ENCODE results near the gene ENTPD7.
A peak's percentile ranks its signal among the peaks of the same experiment; 100 is the strongest.

ENTPD7 gene

DNA sequence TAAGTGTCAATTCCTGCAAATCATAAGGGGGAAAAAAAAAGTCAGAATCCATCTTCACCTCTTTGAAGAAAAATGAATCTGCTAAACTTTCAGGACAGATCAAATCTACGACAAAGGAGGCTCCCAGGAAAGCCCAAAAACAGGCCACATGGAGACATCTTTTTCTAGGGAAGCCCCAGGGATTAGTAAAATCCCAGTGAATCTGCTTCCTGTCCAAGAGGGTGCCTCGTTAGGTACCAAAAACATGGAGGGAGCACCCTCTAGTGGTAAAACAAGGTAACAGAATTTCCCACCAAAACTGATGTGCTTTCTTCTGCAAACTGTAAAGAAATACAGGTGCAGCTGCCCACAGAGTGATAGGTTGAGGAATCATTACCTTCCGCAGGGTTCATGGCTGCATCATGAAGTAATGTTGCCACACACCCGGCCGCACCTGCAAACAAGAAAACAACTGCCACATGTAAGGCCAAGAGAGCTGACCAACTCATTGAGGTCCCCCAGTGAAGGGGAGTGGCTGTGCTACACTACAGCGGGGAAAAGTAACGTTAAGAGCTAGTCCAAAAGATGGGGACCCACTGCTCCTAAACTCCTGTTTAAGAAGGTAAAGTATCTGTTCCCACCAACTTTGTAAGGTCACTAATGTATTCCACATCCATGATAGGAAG is 47.0 kb upstream of the ENTPD7 start:
- no peak for TF ChIP-seq EZH2phosphoT487 (conservative IDR thresholded peaks at IDR 0.05; ENCODE audit: low read length)
- TF ChIP-seq, protein P1, sequence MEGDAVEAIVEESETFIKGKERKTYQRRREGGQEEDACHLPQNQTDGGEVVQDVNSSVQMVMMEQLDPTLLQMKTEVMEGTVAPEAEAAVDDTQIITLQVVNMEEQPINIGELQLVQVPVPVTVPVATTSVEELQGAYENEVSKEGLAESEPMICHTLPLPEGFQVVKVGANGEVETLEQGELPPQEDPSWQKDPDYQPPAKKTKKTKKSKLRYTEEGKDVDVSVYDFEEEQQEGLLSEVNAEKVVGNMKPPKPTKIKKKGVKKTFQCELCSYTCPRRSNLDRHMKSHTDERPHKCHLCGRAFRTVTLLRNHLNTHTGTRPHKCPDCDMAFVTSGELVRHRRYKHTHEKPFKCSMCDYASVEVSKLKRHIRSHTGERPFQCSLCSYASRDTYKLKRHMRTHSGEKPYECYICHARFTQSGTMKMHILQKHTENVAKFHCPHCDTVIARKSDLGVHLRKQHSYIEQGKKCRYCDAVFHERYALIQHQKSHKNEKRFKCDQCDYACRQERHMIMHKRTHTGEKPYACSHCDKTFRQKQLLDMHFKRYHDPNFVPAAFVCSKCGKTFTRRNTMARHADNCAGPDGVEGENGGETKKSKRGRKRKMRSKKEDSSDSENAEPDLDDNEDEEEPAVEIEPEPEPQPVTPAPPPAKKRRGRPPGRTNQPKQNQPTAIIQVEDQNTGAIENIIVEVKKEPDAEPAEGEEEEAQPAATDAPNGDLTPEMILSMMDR (IDR thresholded peaks at IDR 0.05; ENCODE audit: insufficient read depth, low read length, poor library complexity, severe bottlenecking): peak; percentile 59
- H4K20me1 ChIP-seq (ENCODE audit: low read depth, low read length): no peaks in the 10 kb centered on the region; the same call in 1 of the 2 replicates
- peaks cover 15% of the 10 kb centered on the region; the same call in 1 of the 2 replicates for H3K79me2 ChIP-seq (ENCODE audit: insufficient read depth, low read length)
- no peak overlapping the region for H3K9ac ChIP-seq (ENCODE audit: low read length)
- no peak overlapping the region for H3K4me2 ChIP-seq (ENCODE audit: low read depth, low read length, poor library complexity, severe bottlenecking)
- H3F3A ChIP-seq (ENCODE audit: insufficient read depth): no peaks in the 10 kb centered on the region
- H3K36me3 ChIP-seq (ENCODE audit: low read length): no peaks in the 10 kb centered on the region; the same call in 1 of the 2 replicates
- no peak overlapping the region for H3K27ac ChIP-seq (ENCODE audit: low read depth, low read length)
- no peaks in the 10 kb centered on the region for H3K9me3 ChIP-seq (ENCODE audit: insufficient read depth, low read length)
- H3K27me3 ChIP-seq (ENCODE audit: low read length): no peaks in the 10 kb centered on the region
- no peak overlapping the region for H3K4me3 ChIP-seq (ENCODE audit: insufficient read depth, low read length, poor library complexity, severe bottlenecking)
- H2AFZ ChIP-seq (ENCODE audit: low read depth, low read length, severe bottlenecking): no peak overlapping the region
- H3K9me2 ChIP-seq (replicated peaks; ENCODE audit: insufficient read depth, low read length): no peaks in the 10 kb centered on the region

DNA sequence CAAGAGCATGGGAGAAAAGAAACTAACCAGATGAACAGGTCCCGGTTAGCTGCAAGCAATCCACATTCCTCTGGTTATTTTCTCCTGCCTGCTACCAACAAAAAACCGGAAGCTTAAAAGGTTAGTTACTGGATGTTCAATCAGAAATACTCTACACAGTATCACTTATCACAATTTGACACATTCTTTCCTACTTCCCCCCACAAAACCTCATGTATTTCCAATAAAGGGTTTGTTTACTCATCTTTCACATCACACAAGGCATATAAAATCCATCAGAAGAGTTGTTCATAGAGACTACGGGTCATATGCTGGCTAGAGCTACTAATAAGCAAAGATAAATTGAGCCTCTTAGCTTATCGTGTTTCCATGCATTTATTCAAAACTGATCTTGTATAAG is 43.9 kb upstream of the ENTPD7 start:
- H3K9ac ChIP-seq (ENCODE audit: low read length): no peak overlapping the region
- H4K20me1 ChIP-seq (ENCODE audit: low read depth, low read length): no peaks in the 10 kb centered on the region; the same call in 1 of the 2 replicates
- H3K79me2 ChIP-seq (ENCODE audit: insufficient read depth, low read length): peaks cover 40% of the 10 kb centered on the region
- H3K27me3 ChIP-seq (ENCODE audit: low read length): no peaks in the 10 kb centered on the region
- no peak overlapping the region for H2AFZ ChIP-seq (ENCODE audit: low read depth, low read length, severe bottlenecking)
- H3K27ac ChIP-seq (ENCODE audit: low read depth, low read length): no peak overlapping the region
- no peaks in the 10 kb centered on the region; the same call in 1 of the 2 replicates for H3K36me3 ChIP-seq (ENCODE audit: low read length)
- no peak overlapping the region for H3K4me2 ChIP-seq (ENCODE audit: low read depth, low read length, poor library complexity, severe bottlenecking)
- no peaks in the 10 kb centered on the region for H3K9me3 ChIP-seq (ENCODE audit: insufficient read depth, low read length)
- H3F3A ChIP-seq (ENCODE audit: insufficient read depth): no peaks in the 10 kb centered on the region
- TF ChIP-seq EZH2phosphoT487 (conservative IDR thresholded peaks at IDR 0.05; ENCODE audit: low read length): no peak
- TF ChIP-seq, protein P1 (IDR thresholded peaks at IDR 0.05; ENCODE audit: insufficient read depth, low read length, poor library complexity, severe bottlenecking): no peak
- no peak overlapping the region for H3K4me3 ChIP-seq (ENCODE audit: insufficient read depth, low read length, poor library complexity, severe bottlenecking)
- H3K9me2 ChIP-seq (replicated peaks; ENCODE audit: insufficient read depth, low read length): no peaks in the 10 kb centered on the region

DNA sequence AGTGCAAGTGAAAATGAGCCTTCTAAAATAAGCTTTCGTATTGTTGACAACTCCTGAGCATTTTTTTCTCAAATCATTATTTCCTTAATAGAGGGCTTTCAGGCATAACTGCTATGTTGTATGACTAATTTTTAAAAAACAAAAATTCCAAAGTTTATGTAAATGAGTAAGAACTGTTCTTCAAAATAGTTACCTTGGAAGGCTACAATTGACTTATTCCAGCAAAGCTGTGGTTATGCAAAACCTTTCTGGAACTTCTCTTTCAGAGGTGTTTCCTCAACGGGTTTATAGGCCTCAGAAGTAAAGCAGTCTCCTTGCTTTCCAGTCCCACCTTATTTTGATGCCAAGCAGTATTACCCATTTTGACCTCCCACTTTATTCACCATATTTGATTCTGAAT is 41.6 kb upstream of the ENTPD7 start:
- Histone ChIP-seq H3K9me3 (ENCODE audit: insufficient read depth, low read length) (no peaks in the 10 kb centered on the region), H3F3A (ENCODE audit: insufficient read depth) (no peaks in the 10 kb centered on the region), H3K27me3 (ENCODE audit: low read length) (no peaks in the 10 kb centered on the region), H3K27ac (ENCODE audit: low read depth, low read length) (no peak overlapping the region), H3K4me3 (ENCODE audit: insufficient read depth, low read length, poor library complexity, severe bottlenecking) (no peak overlapping the region), H3K79me2 (ENCODE audit: insufficient read depth, low read length) (peaks cover 40% of the 10 kb centered on the region), H2AFZ (ENCODE audit: low read depth, low read length, severe bottlenecking) (no peak overlapping the region), H3K4me2 (ENCODE audit: low read depth, low read length, poor library complexity, severe bottlenecking) (peak overlapping the region; percentile 84), H3K9me2 (replicated peaks; ENCODE audit: insufficient read depth, low read length) (no peaks in the 10 kb centered on the region), H4K20me1 (ENCODE audit: low read depth, low read length) (no peaks in the 10 kb centered on the region; the same call in 1 of the 2 replicates), H3K36me3 (ENCODE audit: low read length) (no peaks in the 10 kb centered on the region), H3K9ac (ENCODE audit: low read length) (no peak overlapping the region)
- no peak for TF ChIP-seq EZH2phosphoT487 (conservative IDR thresholded peaks at IDR 0.05; ENCODE audit: low read length)
- TF ChIP-seq, protein P1 (IDR thresholded peaks at IDR 0.05; ENCODE audit: insufficient read depth, low read length, poor library complexity, severe bottlenecking): no peak

Data from SU-DHL-6 (cell line).